NCI-H2227 treated with DMSO at 0.1 percent for 48 hours (cell line): ENCODE measurements around the gene OTUD3.
"Not testable (repeated sequence)": the region's sequence is repeated elsewhere in the genome, so short reads cannot be mapped to it uniquely, and the experiment has no call there.

ENCODE experiments used
- DNase-seq: peaks from one replicate; lab custom pipeline; 2025; lab: John Stamatoyannopoulos, UW

The OTUD3 gene

GRCh38 chr1:19869453-19869852, 12.7 kb upstream of the OTUD3 start:
- not testable (repeated sequence) for DNase-seq

GRCh38 chr1:19869929-19870328, 12.3 kb upstream of the OTUD3 start:
- DNase-seq, result no peak

- DNase-seq, result no peak
Observed at GRCh38 chr1:19872190-19872589, 10.0 kb upstream of the OTUD3 start.

GRCh38 chr1:19877181-19877750, 4.9 kb upstream of the OTUD3 start:
- DNase-seq, result no peak

GRCh38 chr1:19877821-19878636, 4.2 kb upstream of the OTUD3 start:
- DNase-seq, result no peak

- DNase-seq, result no peak
Observed at GRCh38 chr1:19878637-19878985, 3.6 kb upstream of the OTUD3 start.

GRCh38 chr1:19879227-19879626, 3.0 kb upstream of the OTUD3 start:
- no peak for DNase-seq

GRCh38 chr1:19879661-19880060, 2.5 kb upstream of the OTUD3 start:
- DNase-seq, result no peak

GRCh38 chr1:19880841-19881240, 1.4 kb upstream of the OTUD3 start:
- not testable (repeated sequence) for DNase-seq

GRCh38 chr1:19884312-19884711, 2.1 kb downstream of the OTUD3 start:
- DNase-seq, result no peak

GRCh38 chr1:19885821-19886220, 3.6 kb downstream of the OTUD3 start:
- DNase-seq, result no peak

- DNase-seq, result no peak
Observed at GRCh38 chr1:19888112-19888511, 5.9 kb downstream of the OTUD3 start.

- no peak for DNase-seq
Observed at GRCh38 chr1:19889656-19890055, 7.5 kb downstream of the OTUD3 start.

- DNase-seq, result no peak
Observed at GRCh38 chr1:19892129-19892528, 9.9 kb downstream of the OTUD3 start.

GRCh38 chr1:19892628-19893168, 10.5 kb downstream of the OTUD3 start:
- no peak for DNase-seq

- DNase-seq, result no peak
Observed at GRCh38 chr1:19893687-19894086, 11.5 kb downstream of the OTUD3 start.

- DNase-seq, result no peak
Observed at GRCh38 chr1:19894218-19894617, 12.0 kb downstream of the OTUD3 start.

GRCh38 chr1:19901653-19902052, 19.5 kb downstream of the OTUD3 start:
- DNase-seq, result no peak

GRCh38 chr1:19903621-19904020, 21.4 kb downstream of the OTUD3 start:
- no peak for DNase-seq

GRCh38 chr1:19907456-19907855, 25.3 kb downstream of the OTUD3 start:
- no peak for DNase-seq

GRCh38 chr1:19909392-19909791, 27.2 kb downstream of the OTUD3 start:
- no peak for DNase-seq

GRCh38 chr1:19909971-19910370, 27.8 kb downstream of the OTUD3 start:
- DNase-seq, result no peak

GRCh38 chr1:19910650-19911049, 28.5 kb downstream of the OTUD3 start:
- DNase-seq, result no peak

- DNase-seq, result peak; percentile 84
Observed at GRCh38 chr1:19918057-19918456, 35.9 kb downstream of the OTUD3 start.
